Activated T-helper 1 cell treated with anti-CD3 and anti-CD28 coated beads, Interleukin-12 subunit alpha, Interleukin-12 subunit beta, Interleukin-2, Interleukin-4 antibody, amounts not matched to agents 30 ng/mL and 10 ng/mL and 1 ng/mL, durations not matched to agents 14 hours and 24 hours and 36 hours (primary cell): ENCODE data around the gene PRKCA. TPM values are rescaled to one million over a fixed set of nuclear protein-coding genes. Genes with fewer than 3 reads are reported as not detected.

Experiments used
- DNase-seq: peaks from one replicate; pipeline ENCODE4 v3.0.0; 2021; ENCODE audit warnings: low spot score
- H3K27ac Mint-ChIP-seq: one replicate; pipeline ENCODE4 v1.8.0; 2021; ENCODE audit warnings: mild to moderate bottlenecking, mixed read lengths
- H3K27me3 Mint-ChIP-seq: one replicate; pipeline ENCODE4 v1.8.0; 2022; ENCODE audit warnings: mild to moderate bottlenecking, moderate library complexity, mixed read lengths; ENCODE audit not compliant: insufficient read depth
- H3K36me3 Mint-ChIP-seq: one replicate; pipeline ENCODE4 v1.8.0; 2021; ENCODE audit warnings: low read depth, mixed read lengths
- H3K4me1 Mint-ChIP-seq: one replicate; pipeline ENCODE4 v1.8.0; 2021; ENCODE audit warnings: low read depth, mixed read lengths
- H3K4me3 Mint-ChIP-seq: one replicate; pipeline ENCODE4 v1.8.0; 2021; ENCODE audit warnings: mild to moderate bottlenecking, moderate library complexity, mixed read lengths
- H3K9me3 Mint-ChIP-seq: one replicate; pipeline ENCODE4 v1.8.0; 2021; ENCODE audit warnings: mixed read lengths
- intact Hi-C: fragments of 100-400 bp; cut with micrococcal nuclease; formaldehyde crosslinking; loops from one replicate; pipeline ENCODE4 v1.15.1; 2024
- total RNA-seq: library from RNA; stranded (reverse); gene quantifications from 2 replicates; pipeline ENCODE4 v1.2.3, GENCODE V29; 2022

Gene PRKCA
- total RNA-seq, 1 donor from 2014 or later, result 157 TPM

DNA sequence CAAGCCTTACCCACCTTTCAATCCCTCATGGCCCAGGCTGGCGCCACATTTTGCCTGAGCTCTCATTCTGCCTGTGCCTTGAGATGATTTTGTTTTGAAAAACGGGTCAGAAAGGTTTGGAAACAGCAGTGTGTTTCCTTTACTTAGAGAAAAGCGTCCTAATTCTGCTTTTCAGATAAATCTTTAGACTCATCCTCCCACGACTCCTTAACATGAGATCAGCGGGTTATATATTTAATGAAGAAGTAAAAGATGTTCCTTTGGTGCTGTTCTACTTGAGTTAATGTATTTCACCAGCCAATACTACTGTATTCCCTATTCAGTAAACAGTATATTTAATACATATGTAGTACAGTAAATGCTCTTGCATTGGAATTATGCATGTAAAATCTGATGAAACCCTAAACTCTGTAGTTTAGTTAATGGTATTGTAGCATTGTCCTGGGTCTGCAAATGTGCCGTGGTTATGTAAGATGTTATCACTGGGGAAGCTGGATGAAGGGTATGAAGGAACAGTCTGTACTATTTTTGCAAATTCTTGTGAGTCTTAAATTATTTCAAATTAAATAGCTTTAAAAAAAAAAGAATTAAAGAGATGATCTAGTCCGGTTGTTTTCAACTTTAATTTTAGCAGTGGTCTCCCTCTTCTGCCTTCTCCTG, 333.1 kb downstream of the PRKCA start:
- peaks cover 6% of the 10 kb centered on the region for H3K36me3 Mint-ChIP-seq
- intact Hi-C loops, result loop anchor here (2.0 kb wide), 1 partner anchor 77 kb away; no protein-coding TSS in a partner anchor
- H3K9me3 Mint-ChIP-seq, result no peaks in the 10 kb centered on the region
- H3K27ac Mint-ChIP-seq, result peak overlapping the region; percentile 92
- H3K27me3 Mint-ChIP-seq, result no peaks in the 10 kb centered on the region
- H3K4me3 Mint-ChIP-seq, result peak overlapping the region; percentile 53
- DNase-seq, result no peak
- H3K4me1 Mint-ChIP-seq, result peaks cover 73% of the 10 kb centered on the region

DNA sequence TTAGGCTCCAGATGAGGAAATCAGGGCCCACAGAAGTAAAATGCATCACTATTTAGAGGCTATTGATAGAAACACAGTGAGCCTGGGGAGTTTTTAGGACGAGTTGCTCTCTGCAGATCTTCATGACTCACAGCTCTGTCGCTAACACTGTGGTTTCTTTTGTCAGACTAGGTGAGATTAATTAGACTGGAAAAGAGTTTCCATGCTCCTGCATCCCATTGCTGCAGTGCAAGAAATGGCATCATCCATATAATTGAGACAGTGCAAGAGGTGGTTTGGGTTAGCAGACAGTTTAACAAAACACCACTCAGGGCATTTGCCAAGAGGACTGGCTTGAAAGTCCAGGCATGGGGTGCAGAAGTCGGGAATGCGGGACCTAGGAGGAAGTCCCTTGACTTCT, 333.7 kb downstream of the PRKCA start:
- H3K4me1 Mint-ChIP-seq, result peaks cover 67% of the 10 kb centered on the region
- H3K27me3 Mint-ChIP-seq, result no peaks in the 10 kb centered on the region
- peaks cover 6% of the 10 kb centered on the region for H3K36me3 Mint-ChIP-seq
- DNase-seq, result peak; percentile 7
- H3K27ac Mint-ChIP-seq, result peak overlapping the region; percentile 92
- no peaks in the 10 kb centered on the region for H3K9me3 Mint-ChIP-seq
- peak overlapping the region; percentile 53 for H3K4me3 Mint-ChIP-seq
- intact Hi-C loops, result no loop called here

DNA sequence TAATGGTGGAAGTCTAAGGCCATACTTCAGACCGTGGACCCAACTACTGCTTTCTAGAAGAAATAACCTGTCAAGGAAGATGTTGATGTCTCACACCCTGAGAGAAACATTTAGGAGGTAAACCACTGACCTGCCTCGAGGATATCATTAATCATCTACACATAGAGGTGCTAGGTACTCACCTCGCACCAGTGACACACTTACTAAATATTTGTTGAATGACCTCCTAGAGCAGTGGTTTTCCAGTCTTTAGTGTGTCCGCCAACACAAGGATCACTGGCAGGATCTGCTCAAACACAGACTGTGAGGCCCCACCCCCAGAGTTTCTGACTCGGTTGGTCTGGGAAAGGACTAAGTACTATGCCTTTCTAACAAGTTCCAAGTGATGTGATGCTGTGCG, 335.1 kb downstream of the PRKCA start:
- no peaks in the 10 kb centered on the region for H3K9me3 Mint-ChIP-seq
- no peaks in the 10 kb centered on the region for H3K27me3 Mint-ChIP-seq
- H3K4me3 Mint-ChIP-seq, result no peak overlapping the region
- no peak overlapping the region for H3K27ac Mint-ChIP-seq
- intact Hi-C loops, result no loop called here
- no peak for DNase-seq
- peaks cover 14% of the 10 kb centered on the region for H3K36me3 Mint-ChIP-seq
- H3K4me1 Mint-ChIP-seq, result peaks cover 62% of the 10 kb centered on the region

DNA sequence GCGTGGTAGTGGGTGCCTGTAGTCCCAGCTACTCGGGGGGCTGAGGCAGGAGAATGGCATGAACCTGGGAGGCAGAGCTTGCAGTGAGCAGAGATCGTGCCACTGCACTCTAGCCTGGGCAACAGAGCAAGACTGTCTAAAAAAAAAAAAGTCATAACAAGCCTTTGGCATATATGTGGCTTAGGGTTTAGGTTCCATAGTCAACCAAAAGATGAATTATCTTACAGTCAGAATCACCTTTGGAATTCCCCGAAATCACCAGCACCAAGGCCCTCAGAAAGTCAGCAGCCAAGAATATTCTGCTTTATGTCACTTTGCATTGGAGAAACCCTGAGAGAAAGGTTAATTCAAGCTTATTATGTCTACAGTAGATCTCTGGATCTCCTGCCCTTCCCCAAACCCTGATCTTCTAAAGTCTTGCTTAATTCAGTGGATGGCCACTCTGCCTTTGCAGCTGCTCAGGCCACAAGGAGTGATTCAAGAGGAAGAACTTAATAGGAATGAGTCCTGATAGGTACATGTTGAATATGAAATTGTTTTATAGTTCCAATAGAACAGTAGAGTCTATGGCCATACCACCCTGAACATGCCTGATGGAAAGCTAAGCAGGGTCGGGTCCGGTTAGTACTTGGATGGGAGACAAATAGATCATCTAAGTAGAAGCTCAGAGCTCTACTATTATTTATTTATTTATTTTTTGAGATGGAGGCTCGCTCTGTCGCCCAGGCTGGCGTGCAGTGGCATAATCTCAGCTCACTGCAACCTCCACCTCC, 336.5 kb downstream of the PRKCA start:
- peak overlapping the region; percentile 62 for H3K27ac Mint-ChIP-seq
- no peak overlapping the region for H3K4me3 Mint-ChIP-seq
- H3K9me3 Mint-ChIP-seq, result no peaks in the 10 kb centered on the region
- peaks cover 17% of the 10 kb centered on the region for H3K36me3 Mint-ChIP-seq
- H3K4me1 Mint-ChIP-seq, result peaks cover 53% of the 10 kb centered on the region
- no peak for DNase-seq
- H3K27me3 Mint-ChIP-seq, result no peaks in the 10 kb centered on the region
- intact Hi-C loops, result no loop called here

DNA sequence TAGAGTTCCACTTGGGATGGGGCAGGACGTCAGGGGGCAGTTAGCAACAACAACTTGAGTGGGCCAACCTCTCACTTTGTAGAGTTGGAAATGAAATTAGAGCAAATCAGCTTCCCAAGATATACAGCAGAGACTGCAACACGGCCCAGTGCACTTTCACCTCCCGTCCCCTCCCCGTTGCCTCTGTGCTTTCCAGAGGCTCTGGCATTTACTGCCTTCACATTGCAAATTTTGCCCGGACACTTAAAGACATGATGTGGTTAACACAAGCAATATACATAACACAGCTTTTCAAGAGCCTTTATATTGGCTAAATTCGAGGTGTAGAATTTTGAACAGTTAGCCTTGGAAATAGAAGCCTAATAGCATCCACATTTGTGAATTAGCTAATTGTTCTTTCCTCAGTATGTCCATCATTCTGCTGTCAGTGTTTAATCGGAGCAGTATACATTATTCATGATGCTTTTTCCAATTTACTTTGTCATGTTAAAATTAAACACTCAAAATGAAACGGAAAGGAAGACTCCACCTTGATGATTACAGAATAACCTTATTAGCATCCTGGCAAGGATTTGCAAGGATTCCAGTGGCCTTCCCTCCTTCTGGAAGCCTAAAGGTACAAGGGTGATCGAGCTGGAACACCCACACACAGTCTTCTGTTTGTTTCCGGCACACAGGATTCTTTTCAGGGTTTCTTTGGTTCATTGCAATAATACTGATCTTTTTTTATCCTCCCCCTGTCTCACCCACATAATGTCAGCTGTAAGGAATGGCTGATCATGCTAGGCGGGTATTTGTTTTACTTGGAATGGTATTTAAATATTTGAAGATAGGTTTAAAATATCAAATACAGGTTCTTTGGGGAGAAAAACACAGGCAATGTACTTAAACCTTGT, 341.6 kb downstream of the PRKCA start:
- DNase-seq, result no peak
- intact Hi-C loops, result no loop called here
- Mint-ChIP-seq H3K4me3 (no peak overlapping the region), H3K36me3 (peaks cover 37% of the 10 kb centered on the region), H3K27ac (peak overlapping the region; percentile 18), H3K9me3 (no peaks in the 10 kb centered on the region), H3K27me3 (no peaks in the 10 kb centered on the region), H3K4me1 (peaks cover 21% of the 10 kb centered on the region)

DNA sequence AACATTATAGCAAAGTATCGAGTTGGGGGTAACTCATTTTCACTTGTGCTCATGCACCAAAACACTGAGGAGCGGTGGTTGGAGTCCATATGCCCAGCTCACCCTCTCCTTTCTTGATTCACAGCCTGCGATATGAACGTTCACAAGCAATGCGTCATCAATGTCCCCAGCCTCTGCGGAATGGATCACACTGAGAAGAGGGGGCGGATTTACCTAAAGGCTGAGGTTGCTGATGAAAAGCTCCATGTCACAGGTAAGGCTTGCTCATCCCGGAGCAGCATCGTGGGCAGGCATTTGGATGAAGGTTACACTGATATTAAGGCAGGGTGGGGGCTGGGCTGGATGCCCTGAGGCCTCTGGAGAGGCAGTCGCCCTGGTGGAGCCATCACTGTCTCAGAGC, 342.8 kb downstream of the PRKCA start:
- Mint-ChIP-seq H3K4me3 (no peak overlapping the region), H3K36me3 (peaks cover 42% of the 10 kb centered on the region), H3K4me1 (peaks cover 32% of the 10 kb centered on the region), H3K9me3 (no peaks in the 10 kb centered on the region), H3K27ac (no peak overlapping the region), H3K27me3 (no peaks in the 10 kb centered on the region)
- DNase-seq, result no peak
- intact Hi-C loops, result no loop called here

DNA sequence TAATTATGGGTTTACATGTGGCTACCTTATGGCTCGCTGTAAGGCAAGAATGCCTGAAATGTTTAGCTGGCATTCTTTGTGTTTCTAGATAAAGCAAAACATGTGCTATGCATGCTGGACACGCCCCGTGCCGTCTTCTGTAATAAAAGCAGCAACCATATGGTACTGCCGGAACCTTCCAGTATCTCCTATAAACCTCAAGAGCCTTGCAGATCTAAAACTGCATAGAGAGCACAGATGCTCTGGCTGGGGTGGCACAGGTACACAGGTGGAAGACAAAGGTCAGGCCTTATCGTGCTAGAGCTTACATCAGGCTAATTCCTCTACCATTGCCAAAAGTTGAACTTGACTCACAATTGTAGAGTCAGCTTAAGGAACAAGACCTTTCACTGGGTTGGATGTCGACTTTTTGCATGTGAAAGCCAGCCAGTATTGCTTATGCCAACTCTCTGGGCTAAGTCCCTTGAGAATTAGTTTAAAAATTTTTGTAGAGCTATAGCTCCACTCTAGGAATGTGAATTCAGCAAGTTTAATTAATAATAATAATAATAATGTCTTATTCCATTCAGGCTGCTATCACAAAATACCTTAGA, 345.1 kb downstream of the PRKCA start:
- Mint-ChIP-seq H3K9me3 (no peaks in the 10 kb centered on the region), H3K36me3 (peaks cover 46% of the 10 kb centered on the region), H3K27me3 (no peaks in the 10 kb centered on the region), H3K4me1 (peaks cover 41% of the 10 kb centered on the region), H3K27ac (no peak overlapping the region), H3K4me3 (no peak overlapping the region)
- intact Hi-C loops, result no loop called here
- DNase-seq, result no peak

DNA sequence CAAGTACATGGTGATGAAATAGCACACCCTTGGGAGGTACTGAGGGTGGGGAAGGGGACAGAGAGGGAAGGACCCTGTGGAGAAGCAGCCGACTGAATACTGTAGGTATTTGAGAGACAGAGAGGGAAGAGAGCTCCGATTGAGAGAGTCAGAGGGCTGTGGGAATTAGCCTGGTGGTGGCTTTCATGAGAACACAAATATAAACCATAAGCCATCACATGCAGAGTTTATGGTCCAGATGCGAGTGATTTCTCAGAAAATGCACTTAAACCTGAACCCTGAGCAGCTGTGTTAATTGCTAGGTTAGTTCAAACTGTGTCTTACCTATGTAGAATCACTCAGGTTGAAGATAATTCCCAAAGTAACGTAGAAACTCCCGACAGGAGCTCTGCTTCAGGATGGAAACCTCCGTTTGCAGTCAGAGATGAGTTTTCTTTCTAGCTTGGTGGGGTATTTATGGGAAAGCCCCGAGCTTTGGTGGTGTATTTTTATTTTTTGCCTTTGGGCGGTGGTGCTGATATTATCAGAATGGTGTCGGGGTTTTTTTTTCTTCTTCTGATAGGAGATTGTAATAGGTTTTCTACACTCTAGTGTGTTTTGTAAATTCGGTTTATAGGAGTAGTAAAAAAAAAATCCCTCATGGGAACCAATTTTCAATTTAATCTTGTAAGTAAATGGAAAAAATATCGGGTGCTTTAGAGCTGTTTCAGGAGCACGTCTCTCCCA, 347.6 kb downstream of the PRKCA start:
- peak overlapping the region; percentile 16 for H3K27ac Mint-ChIP-seq
- peaks cover 53% of the 10 kb centered on the region for H3K4me1 Mint-ChIP-seq
- DNase-seq, result no peak
- H3K36me3 Mint-ChIP-seq, result peaks cover 60% of the 10 kb centered on the region
- no peaks in the 10 kb centered on the region for H3K27me3 Mint-ChIP-seq
- intact Hi-C loops, result no loop called here
- H3K4me3 Mint-ChIP-seq, result peak overlapping the region; percentile 10
- H3K9me3 Mint-ChIP-seq, result peaks cover 5% of the 10 kb centered on the region

DNA sequence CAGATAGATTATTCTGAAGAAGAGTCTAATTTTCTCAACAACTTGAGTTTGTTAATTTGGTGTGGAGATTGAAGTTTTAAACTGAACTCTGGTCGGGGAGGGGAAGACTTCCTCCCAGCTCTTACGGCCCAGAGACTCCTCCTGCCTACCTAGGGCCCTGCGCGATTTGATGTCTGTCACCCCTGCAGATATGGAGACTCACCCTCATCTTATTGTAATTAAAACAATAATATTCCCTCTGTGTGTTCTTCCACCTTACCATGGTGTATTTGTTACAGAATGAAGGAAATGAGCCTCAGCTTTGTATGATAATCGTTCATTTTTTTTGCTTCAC, 348.1 kb downstream of the PRKCA start:
- Mint-ChIP-seq H3K36me3 (peaks cover 61% of the 10 kb centered on the region), H3K4me3 (no peak overlapping the region), H3K27me3 (no peaks in the 10 kb centered on the region), H3K4me1 (peaks cover 58% of the 10 kb centered on the region), H3K9me3 (peaks cover 9% of the 10 kb centered on the region), H3K27ac (peak overlapping the region; percentile 34)
- intact Hi-C loops, result no loop called here
- no peak for DNase-seq

DNA sequence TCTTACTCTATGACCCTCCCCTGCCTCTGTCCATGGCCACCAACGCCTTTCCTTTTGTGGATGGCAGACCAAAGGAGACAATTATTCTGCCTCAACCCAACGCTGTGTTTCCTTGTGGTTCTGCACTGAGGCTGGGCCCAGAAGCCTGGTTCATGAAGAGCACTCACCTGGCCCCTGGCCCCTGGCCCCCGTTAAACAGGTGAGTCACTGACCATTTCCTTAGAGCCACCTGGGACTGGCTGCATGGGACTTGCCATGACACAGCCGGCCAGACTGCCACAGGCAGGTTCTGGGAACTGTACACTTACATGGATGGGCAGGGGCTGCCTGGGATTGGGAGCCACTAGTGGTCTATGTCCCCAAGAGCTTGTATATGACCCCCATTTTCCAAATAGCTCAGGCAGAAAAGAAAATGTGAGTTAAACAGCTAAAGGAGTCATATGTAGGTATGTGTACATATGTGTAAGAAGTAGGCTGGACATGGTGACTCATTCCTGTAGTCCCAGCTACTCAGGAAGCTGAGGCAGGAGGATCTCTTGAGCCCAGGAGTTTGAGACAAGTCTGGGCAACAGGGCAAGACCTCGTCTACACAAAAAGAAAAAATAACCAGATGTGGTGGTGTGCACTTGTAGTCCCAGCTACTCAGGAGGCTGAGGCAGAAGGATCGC, 350.6 kb downstream of the PRKCA start:
- Mint-ChIP-seq H3K4me1 (peaks cover 70% of the 10 kb centered on the region), H3K9me3 (peaks cover 34% of the 10 kb centered on the region), H3K36me3 (peaks cover 73% of the 10 kb centered on the region), H3K4me3 (peak overlapping the region; percentile 45), H3K27ac (peak overlapping the region; percentile 87), H3K27me3 (no peaks in the 10 kb centered on the region)
- no peak for DNase-seq
- intact Hi-C loops, result loop anchor here (1.0 to 2.0 kb wide), 3 partner anchors 14 to 24 kb away; no protein-coding TSS in a partner anchor

DNA sequence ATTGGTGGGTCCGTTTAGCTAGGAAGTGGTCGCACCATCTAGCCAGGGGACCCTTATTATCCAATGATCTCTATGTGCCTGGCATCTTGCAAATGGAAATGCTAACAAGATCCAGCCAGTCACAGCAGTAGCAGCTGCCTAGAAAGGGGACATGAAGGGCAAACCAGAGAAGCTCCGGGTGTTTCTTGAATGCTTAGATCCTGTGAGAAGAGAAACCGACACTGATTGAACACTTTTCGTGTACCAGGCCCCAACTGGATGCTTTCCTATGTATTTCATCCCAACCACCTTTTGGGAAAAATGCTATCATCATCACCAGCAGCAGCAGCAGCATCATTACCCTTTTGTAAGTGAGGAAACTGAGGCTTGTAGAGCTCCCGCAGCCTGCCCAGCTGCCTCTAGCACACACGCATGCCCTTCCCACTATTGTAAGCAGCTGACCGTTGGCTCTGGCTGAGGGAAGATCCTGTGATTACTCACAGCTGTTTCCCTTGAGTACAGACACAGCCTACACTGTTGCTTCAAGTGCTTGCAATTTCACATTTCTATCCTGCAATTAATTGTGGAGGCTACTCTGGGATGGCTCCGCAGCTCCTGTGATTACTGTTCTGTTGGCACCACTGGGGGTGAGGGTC, 351.8 kb downstream of the PRKCA start:
- Mint-ChIP-seq H3K27ac (no peak overlapping the region), H3K36me3 (peaks cover 76% of the 10 kb centered on the region), H3K4me1 (peaks cover 66% of the 10 kb centered on the region), H3K4me3 (no peak overlapping the region), H3K27me3 (no peaks in the 10 kb centered on the region), H3K9me3 (peaks cover 43% of the 10 kb centered on the region)
- intact Hi-C loops, result no loop called here
- no peak for DNase-seq
